HG02588 (cell line): ENCODE measurements around the gene NSL1.
"Not testable (repeated sequence)": the region's sequence is repeated elsewhere in the genome, so short reads cannot be mapped to it uniquely, and the experiment has no call there.

Source experiments
- ATAC-seq: cut with Tn5 transposase; IDR thresholded peaks from one replicate; pipeline ENCODE4 v1.9.1; 2021; ENCODE audit warnings: mild to moderate bottlenecking, moderate library complexity; ENCODE audit not compliant: unreplicated experiment

NSL1 gene

DNA sequence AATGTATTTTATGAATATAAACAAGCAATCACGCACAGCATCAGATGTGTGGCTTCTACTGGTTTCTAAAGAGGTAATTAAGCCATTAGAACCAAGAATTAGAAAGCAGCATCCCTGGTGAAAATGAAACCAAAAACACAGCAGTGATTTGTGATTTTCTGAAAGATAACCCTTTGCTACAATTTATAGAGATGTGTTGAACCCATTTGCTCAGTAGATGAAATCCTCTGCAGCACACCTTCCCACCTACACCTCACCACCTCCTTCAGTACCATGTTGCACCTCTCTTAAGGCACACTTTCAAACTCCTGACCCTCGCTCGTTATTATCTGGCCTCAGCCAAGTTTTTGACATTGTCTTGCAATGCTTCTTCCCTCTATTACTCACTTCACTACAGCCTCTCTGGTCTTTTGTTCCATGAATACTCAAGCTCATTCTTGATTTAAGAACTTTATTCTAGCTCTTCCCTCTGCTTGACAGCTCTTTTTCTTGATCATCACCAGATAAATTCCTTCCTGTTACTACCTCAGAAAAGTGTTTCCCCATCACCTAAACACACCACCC is 38.6 kb downstream of the NSL1 start:
- ATAC-seq, result peak; percentile 23

DNA sequence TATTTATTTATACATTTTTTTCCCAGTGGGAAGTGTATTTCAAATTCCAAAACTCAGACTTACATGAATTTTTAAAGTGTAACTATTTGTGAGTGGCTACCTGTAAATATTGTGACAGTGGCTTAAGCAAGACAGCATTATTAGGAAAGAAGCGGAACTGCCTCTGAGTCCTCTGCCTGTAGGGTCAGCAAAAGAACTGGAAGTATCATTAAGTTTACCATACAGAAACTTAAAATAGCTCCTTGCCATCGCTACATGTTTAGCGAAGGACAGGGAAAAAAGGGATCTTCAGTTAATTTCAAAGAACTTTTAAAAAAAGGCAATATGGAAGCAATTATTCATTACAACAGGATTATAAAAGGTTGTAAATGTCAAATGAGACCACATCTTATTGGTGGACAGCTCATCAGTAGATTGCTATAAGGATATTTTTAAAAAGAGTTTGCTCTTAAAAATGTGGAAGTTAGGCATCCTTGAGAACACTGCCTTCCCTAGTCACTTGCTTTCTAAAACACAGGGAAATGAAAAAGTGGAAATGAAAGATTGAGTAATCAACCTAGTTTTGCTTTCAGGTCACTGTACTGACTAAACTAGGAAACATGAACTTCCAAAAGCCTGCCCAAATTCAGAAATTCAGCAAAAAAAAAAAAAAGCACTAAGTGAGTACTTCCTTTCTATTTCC is 39.2 kb downstream of the NSL1 start:
- peak; percentile 29 for ATAC-seq

DNA sequence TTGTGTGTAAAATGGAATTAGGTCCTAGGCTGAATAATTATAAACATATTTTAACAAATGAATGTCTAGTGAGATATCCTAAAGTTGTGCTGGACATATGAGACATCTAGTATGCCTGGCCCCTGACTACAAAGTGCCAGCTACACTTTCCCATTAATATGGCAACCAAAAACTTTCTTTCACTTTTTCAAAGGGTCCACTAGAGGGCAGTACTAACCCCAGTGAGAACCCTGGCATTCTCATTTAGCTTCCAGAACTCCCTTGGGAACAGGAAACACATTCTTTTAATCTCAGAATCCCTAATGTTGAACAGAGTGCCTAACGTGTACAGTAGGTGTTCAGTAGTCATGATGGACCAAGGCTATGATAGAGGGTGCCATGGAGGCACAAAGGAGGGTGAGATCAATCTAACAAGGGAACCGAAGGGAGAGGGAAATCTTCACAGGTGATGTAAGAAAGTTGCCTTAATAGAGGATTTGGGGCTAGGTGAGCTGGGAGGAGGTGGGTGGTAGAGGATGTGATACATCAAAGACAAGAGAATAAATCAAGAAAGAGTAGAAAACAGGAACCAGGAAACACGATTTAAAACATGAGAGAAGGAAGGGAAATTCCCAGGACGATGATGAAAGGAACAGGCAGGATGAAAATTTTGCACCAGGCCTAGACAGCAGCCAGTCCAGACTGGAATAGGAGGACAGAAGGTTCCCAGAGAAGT is 41.6 kb downstream of the NSL1 start:
- no peak for ATAC-seq

DNA sequence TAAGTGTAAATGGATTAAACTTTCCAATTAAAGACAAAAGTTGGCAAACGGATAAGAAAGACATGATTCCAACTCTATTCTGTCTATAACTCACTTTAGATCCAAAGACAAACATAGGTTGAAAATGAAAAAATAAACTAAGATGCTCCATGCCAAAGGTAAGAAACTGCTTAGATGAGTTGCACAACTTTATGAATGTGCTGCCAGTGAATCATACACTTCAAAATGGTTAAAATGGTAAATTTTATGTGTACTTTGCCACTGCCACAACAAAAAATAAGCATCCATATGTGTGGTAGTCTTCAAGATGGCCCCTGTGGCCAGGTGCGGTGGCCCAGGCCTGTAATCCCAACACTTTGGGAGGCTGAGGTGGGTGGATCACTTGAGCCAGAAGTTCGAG is 45.0 kb downstream of the NSL1 start:
- no peak for ATAC-seq

DNA sequence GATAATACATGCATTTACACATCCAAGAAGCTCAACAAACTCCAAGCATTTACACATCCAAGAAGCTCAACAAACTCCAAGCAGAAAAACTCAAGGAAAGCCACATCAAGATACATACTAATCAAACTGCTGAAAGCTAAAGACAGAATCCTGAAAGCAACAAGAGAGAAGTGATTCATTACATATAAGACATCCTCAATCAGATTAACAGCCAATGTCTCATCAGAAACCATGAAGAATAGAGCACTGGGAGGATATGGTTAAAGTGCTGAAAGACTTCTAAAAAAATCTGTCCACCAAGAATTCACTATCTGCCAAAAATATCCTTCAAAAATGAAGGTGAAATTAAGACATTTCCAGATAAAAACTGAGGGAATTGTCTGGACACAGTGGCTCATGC is 46.3 kb downstream of the NSL1 start:
- no peak for ATAC-seq

DNA sequence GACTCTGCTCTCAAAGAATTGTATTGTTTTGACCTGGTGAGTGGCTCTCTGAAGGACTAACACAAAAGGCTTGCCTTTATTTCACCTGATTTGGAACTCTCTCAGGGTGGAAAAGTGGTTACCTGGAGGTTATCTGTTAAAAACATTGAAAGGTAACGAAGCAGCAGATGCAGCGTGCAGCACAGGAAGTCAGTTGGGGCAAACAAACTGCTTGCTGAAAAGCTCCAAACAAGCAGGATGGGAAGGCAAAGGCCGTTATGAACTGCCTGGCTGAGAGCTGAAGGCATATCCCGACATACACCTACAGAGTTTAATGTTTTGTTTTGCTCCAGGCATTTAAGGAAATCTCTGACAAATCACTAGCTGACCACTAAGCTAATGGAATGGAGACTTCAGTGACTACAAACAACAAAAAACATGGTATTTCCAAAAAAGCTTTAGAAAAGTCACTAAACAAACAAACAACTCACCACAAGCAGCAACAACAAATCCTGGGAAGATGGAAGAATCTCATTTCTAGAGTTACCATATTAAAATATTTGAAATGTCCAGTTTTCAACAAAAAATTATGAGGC is 47.6 kb downstream of the NSL1 start:
- no peak for ATAC-seq

DNA sequence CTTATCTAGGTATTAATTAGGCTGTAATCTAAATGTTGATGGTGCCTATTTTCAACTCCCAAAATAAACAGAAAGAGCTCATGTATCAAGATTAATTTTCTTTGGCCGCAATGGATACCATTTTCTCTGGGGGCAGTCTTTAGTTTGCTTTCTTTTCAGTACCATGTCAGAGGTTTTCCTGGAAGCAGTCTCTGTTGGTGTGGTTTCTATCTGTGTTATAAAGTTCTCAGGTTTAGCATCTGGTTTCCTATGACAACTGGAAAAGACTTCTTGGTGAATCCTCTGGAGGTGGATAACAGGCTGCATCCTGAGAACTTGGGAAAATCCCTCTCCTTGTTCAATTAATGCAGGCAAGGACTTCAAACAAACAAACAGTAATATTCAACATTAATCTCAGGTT is 53.2 kb downstream of the NSL1 start:
- ATAC-seq, result no peak

DNA sequence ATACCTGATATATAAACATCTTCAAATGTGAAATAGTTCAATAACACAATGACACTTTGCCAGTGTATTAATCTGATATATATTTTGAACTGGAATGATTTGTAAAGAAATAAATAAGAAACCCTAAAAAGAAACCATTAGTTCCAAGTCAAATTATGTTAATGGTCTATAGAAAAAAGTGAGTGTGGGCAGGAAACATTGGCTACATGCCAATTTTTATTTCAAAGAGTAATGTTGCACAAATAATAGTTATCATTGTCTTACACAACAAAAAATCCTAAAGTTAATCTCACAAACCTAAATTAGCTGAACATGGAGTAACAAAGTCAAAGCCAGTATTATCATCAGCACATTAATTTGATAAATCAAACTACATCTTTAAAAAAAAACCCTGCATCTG is 54.0 kb downstream of the NSL1 start:
- ATAC-seq, result no peak

DNA sequence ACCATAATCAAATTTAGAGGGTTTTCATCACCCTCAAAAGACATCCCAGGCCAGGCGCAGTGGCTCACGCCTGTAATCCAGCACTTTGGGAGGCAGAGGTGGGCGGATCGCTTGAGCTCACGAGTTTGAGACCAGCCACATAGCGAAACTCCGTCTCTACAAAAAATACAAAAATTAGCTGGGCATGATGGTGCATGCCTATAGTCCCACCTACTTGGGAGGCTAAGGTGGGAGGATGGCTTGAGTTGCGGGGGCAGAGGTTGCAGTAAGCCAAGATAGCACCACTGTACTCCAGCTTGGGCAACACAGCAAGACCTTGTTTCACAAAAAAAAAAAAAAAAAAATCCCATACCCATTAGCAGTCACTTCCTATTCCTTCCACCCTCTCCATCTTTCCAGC is 58.5 kb downstream of the NSL1 start:
- no peak for ATAC-seq

DNA sequence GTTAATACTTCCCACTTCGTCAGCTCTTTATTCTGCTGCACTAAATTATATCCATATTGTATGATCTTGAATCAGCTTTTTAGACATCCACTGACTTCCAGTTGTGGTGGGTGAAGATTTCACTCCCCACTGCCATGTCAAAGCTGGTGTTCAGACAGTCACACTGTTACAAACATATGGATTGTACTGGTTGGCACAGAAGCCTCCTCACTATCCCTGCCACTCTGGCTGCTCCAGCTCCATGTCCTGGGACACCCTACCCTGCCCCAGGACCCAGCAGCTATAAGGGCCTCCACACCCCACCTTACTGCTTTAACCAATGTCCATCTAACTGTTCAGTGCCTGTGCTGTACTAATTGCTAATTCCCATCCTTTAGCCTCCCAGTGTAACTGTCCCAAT is 59.9 kb downstream of the NSL1 start:
- ATAC-seq, result no peak

DNA sequence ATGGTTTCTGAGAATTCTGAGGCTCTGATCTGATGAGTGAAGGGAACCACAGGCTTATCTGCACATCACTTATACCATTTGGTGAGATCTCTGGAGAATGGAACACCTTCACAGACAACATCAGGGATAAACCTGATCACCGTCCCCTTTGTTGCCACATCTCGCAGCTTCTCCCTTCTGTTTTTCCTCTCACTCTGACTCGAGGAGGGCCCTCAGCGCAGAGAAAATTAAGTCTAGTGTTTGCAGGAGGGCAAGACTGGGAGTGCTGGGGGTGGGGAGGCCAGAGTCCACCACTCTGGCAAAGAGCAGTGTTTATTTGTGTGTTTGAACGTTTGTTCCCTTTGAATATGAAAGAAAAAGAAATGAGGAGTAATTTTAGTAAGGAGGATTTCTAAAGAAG is 63.0 kb downstream of the NSL1 start:
- no peak for ATAC-seq

DNA sequence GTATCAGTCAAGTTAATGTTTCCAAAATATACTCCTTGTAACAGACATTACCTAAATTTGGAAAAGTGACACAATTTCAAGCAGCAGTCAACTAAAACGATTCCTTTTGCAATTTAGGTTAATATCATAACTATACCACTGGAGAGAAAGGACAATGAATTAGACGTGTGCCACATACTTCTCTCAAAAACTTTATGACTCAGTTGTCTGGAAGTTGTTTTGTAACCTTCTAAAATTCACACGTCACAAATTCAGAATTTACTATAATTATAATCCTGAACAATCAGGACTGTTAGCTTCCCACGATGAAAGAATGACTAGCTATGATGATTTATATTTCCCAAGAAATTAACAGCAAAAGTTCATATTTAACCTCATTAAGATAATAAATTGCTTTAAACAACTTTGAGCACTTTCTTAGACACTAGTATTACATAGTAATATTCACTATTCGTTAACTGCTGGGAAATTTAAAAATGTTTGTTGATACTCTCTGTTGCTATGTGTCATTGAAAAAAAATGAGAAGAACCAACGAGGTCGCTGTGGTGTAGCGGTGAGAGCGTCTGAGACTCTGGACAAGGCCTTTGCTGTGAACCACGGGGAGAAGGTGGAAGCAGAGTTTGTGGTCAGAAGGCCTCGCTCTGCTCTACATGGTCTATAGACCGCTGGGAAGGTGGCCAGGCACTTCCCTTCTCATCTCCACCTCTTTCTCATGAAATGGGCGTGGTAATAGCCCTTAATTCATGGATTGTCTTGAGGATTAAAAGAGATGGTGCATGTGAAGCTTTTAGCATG is 64.0 kb downstream of the NSL1 start:
- no peak for ATAC-seq

DNA sequence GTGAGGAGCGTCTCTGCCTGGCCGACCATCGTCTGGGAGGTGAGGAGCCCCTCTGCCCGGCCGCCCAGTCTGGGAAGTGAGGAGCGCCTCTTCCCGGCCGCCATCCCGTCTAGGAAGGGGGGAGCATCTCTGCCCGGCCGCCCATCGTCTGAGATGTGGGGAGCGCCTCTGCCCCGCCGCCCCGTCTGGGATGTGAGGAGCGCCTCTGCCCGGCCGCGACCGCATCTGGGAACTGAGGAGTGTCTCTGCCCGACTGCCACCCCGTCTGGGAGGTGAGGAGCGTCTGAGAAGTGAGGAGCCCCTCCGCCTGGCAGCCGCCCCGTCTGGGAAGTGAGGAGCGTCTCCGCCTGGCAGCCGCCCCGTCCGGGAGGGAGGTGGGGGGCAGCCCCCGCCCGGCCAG is 66.9 kb downstream of the NSL1 start:
- ATAC-seq, result not testable (repeated sequence)

DNA sequence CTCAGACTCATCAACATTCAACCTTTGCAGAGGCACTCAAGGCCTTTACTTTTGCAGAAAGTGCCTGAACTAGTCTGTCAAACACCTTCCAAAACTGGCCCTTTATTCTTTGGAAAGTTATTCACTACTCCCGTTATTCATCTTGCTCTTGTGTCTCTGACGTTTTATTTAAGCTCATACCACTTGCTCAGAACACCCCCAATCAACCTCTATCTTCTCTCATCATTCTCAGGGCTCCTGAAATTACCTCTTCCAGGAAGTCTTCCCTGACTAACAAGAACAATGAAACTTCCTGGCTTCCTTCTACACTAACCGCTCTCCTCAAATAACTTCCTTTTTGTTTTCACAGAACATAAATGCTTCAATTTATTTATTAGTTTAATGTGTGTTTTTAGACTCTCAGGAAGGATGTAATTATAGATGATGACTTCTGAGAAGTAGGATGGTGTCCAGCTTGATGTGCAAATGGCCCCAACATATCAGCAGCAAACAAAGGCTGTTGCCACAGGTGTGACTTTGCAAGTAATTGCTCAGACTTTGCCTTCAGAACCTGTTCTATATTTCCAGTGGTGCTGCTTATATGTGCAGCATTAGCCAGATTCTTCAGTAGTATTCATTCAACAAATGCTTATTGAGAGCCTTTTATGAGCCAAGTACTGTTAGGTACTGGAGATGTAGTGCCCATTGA is 69.2 kb downstream of the NSL1 start:
- ATAC-seq, result no peak

DNA sequence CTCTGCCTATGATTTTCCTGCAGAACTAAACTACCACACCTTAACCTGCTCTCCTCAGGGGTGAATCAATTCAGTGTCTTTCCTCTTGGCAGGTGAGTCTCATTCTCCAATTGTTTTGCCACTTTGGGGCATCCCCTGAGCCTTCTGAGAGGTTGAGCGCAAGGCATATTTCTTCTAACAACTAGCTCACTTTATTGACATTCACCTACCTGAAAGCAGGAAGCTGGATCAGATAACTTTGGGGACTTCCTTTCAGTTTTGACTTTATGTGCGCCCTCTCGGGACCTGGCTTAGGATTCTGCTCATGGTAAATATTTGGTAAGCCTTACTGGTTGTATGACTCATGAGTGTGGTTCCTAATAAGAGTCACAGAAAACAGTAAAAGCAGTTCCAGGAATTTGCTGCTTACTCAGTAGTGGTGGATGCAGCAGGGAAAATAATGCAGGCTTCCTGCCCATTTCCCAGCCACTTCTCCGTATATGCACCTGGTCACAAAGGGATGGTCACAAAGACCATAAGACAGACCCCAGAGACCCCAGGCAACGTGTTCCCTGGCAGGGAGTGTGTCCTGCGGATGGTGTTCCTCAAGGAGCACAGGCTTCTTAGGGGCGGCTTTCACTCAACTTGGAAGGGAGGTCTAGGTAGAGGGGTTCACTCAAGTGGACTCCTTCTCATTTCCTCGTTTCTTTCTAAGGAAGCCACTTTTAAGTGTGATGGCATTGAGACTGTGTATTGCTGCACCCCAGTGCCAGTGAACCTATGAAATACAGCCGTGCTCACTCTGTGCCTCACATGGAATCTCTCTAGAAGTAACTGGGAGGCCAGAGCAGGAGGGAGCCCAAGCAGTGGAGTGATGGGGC is 70.0 kb downstream of the NSL1 start:
- ATAC-seq, result no peak

DNA sequence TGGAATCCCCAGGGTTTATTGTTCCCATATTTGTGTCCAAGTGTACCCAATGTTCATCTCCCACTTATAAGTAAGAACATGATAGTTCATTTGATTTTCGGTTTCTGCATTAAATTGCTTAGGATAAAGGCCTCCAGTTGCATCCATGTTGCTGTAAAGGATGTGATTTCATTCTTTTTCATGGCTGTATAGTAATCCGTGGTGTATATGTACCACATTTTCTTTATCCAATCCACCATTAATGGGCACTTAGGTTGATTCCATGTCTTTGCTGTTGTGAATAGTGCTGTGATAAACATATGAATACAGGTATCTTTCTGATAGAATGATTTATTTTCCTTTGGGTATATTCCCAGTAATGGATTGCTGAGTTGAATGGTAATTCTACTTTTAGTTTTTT is 71.9 kb downstream of the NSL1 start:
- no peak for ATAC-seq

DNA sequence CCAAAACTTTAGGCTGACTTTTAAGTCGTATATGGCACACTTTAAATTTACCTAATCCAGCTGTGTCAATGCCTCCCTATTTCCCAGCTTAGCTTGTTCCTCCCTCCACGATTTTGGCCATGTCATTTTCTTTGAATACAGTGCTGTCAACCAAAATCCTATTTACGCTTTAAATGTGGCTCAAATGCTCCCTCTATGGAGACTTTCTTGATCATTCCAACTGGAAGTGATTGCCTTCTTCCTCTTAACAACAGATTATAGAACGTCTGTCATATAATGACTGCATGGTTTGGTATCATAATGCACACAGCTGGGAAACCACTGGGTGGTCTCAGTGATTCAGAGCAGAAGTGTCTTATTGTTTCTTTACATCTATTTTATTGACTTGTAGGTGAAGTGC is 73.1 kb downstream of the NSL1 start:
- ATAC-seq, result no peak

DNA sequence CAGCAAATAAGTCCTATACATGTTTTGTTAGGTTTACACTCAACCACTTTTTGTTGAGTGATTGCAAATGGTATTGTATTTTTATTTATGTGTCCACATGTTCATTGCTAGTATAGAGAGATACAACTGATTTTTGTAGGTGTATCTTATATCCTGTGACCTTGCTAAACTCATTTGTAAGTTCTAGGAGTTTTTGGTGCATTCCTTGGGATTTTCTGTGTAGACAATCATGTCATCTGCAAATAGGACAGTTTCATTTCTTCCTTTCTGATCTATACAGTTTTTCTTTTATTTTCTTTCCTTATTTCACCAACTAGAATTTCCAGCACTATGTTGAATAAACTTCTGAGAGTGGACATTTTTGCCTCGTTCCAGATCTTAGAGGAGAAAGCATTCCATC is 75.4 kb downstream of the NSL1 start:
- no peak for ATAC-seq

DNA sequence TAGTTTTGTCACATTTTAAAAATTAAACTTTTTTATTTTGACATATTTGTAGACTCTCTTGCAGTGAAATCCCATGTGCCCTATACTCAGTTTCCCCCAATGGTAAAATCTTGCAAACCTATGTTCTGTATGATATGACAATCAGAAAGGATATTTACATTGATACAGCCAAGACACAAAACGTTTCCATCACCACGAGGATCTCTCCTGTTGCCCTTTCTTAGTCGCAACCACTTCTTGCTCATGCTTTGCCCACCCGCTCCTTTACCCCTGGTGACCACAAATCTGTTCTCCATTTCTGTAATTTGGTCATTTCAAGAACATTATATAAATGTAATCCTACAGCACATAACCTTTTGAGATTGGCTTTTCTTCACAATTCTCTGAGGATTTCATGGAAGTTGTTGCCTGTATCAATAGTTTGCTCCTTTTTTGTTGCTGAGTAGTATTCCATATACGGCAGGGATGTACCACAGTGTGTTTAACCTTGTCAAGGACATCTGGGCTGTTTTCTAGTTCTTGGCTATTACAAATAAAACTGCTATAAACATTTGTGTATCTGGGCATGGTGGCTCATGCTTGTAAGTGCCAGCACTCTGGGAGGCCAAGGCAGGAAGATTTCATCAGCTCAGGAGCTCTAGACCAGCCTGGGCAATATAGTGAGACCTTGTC is 78.0 kb downstream of the NSL1 start:
- no peak for ATAC-seq
